Panc1 (cell line): ENCODE data around the gene PDZD2. TPM values are rescaled to one million over a fixed set of nuclear protein-coding genes. Genes with fewer than 3 reads are reported as not detected.

Source experiments
- ATAC-seq: fragments of 200-7000 bp; cut with Tn5 transposase; 2 replicates; pipeline ENCODE4 v1.9.1; 2020; ENCODE audit warnings: mild to moderate bottlenecking, moderate library complexity
- BruUV-seq: library from RNA; stranded (reverse); fragments of 400-500 nt; replicated peaks from 2 replicates; lab custom pipeline; 2021; lab: Mats Ljungman, UMichigan
- CTCF ChIA-PET: fragments of 300-600 bp; sonication (Branson Sonifier 250); formaldehyde crosslinking; loops from one replicate; lab custom pipeline; 2022; ENCODE audit warnings: antibody characterized with exemption; lab: Charles Lee
- POLR2A ChIA-PET: fragments of 300-600 bp; sonication (Branson Sonifier 250); formaldehyde crosslinking; loops from one replicate; lab custom pipeline; 2022; ENCODE audit warnings: antibody characterized with exemption; lab: Charles Lee
- DNase-seq: peaks from one replicate; pipeline ENCODE4 v3.0.0-alpha.2; 2010; ENCODE audit warnings: low read depth, low spot score
- H3K27ac ChIP-seq: 2 replicates; pipeline ENCODE4 v1.5.1; 2011; ENCODE audit warnings: mild to moderate bottlenecking, low read length, inconsistent platforms
- H3K27me3 ChIP-seq: fragments of 200-500 bp; sonication (Bioruptor generic); 2 replicates; pipeline ENCODE4 v1.6.0; 2014; ENCODE audit warnings: low read length, inconsistent platforms; ENCODE audit not compliant: control insufficient read depth, insufficient read depth
- H3K36me3 ChIP-seq: fragments of 200-500 bp; sonication (Bioruptor generic); 2 replicates; pipeline ENCODE4 v1.5.1; 2014; ENCODE audit warnings: inconsistent platforms, mild to moderate bottlenecking, low read length, moderate library complexity; ENCODE audit not compliant: control insufficient read depth, insufficient read depth
- H3K4me1 ChIP-seq: 2 replicates; pipeline ENCODE4 v1.5.1; 2011; ENCODE audit warnings: inconsistent platforms, mild to moderate bottlenecking, low read length, moderate library complexity; ENCODE audit not compliant: control insufficient read depth, insufficient read depth
- H3K4me3 ChIP-seq, 2 experiments: 2 replicates each; pipeline ENCODE4 v1.5.1; 2011 to 2012; ENCODE audit warnings: low read depth in 2 of 2, low read length in 2 of 2, mild to moderate bottlenecking in 2 of 2, inconsistent platforms in 1 of 2, moderate library complexity in 1 of 2
- H3K9me3 ChIP-seq: fragments of 200-500 bp; sonication (Bioruptor generic); 2 replicates; pipeline ENCODE4 v1.5.1; 2014; ENCODE audit warnings: low read depth, mild to moderate bottlenecking, inconsistent platforms, low read length, moderate library complexity; ENCODE audit not compliant: control insufficient read depth, insufficient read depth
- POLR2AphosphoS5 ChIP-seq: IDR thresholded peaks from 2 replicates; pipeline ENCODE4 v1.6.1; 2012; ENCODE audit warnings: mild to moderate bottlenecking, low read depth, low read length, moderate library complexity
- SIN3A ChIP-seq: IDR thresholded peaks from 2 replicates; pipeline ENCODE4 v1.6.1; 2012; ENCODE audit warnings: low read depth, mild to moderate bottlenecking, low read length, moderate library complexity, borderline replicate concordance; ENCODE audit not compliant: insufficient read depth
- TCF7L2 ChIP-seq: IDR thresholded peaks from 2 replicates; pipeline ENCODE4 v1.6.1; 2011; ENCODE audit warnings: mild to moderate bottlenecking, low read depth, low read length, inconsistent platforms
- in situ Hi-C: cut with HindIII; loops from 2 replicates; pipeline ENCODE4 v1.10.0; 2016; ENCODE audit warnings: low sequenced_read_pairs, low pct_unique_long_range_greater_than_20kb
- intact Hi-C: fragments of 100-400 bp; cut with micrococcal nuclease; formaldehyde crosslinking; loops from one replicate; pipeline ENCODE4 v1.10.0; 2022; ENCODE audit not compliant: unreplicated experiment
- total RNA-seq: library from RNA; stranded (reverse); gene quantifications from one replicate; pipeline ENCODE4 v1.2.1, GENCODE V29; 2021; ENCODE audit not compliant: unreplicated experiment
- TF ChIP-seq, protein P1 (sequence below), 2 experiments: IDR thresholded peaks; 2 replicates each; pipeline ENCODE4 v1.6.1; 2011 to 2012; ENCODE audit warnings: low read depth in 2 of 2, control low read depth in 1 of 2, low read length in 1 of 2, mild to moderate bottlenecking in 1 of 2, moderate library complexity in 1 of 2; ENCODE audit not compliant: insufficient read depth in 1 of 2
- TF ChIP-seq, protein P2 (sequence below): fragments of 450-650 bp; IDR thresholded peaks from 2 replicates; pipeline ENCODE4 v1.5.1; 2017; ENCODE audit warnings: mild to moderate bottlenecking

Gene PDZD2
- total RNA-seq, 1 experiment from 2014 or later: 0.10 TPM

DNA sequence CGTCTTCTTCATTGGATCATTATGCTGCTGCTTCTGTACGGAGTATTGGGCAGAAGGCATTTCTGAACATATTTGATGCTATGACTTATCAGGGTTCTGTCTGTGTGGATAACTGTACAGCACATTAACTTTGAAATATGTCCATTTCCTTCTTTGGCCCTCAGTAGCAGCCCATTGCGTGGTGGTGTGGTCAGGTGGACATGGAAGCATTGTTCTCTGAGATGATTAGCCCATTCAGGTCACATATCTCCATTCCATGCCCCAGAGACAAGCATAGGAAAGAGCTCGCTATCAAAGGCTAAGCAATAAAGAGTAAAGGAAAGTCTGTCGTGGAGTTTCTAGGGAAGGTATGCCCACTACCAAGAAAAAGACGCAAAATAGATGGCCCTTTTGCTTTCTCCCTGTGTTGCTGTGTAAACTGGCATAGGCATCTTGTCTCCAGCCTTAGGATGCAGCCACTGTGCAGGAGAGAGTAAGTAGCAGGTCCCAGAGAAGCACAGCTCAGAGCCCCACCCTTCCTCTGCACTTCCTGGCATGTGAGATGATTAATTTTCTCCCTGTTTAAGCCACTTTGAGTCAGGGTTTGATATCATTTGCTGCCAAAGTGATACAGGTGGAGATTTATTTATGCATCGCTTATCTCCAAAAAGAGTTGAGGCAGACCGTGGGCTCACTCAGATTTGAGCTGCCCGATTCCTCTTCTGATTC, 221.9 kb downstream of the PDZD2 start:
- no peak for TF ChIP-seq SIN3A
- no peak for TF ChIP-seq POLR2AphosphoS5
- Histone ChIP-seq H3K9me3 (peaks cover 3% of the 10 kb centered on the region; the same call in 1 of the 2 replicates), H3K27ac (no peak overlapping the region), H3K36me3 (no peaks in the 10 kb centered on the region), H3K4me1 (no peaks in the 10 kb centered on the region), H3K4me3 (no peak overlapping the region), H3K27me3 (peaks cover 2% of the 10 kb centered on the region; the same call in 1 of the 2 replicates)
- no peak for ATAC-seq
- no peak for DNase-seq
- CTCF ChIA-PET: no interaction called here
- intact Hi-C loops (no loop called here), in situ Hi-C loops (no loop called here)
- POLR2A ChIA-PET: no interaction called here
- BruUV-seq: no TSS peak

DNA sequence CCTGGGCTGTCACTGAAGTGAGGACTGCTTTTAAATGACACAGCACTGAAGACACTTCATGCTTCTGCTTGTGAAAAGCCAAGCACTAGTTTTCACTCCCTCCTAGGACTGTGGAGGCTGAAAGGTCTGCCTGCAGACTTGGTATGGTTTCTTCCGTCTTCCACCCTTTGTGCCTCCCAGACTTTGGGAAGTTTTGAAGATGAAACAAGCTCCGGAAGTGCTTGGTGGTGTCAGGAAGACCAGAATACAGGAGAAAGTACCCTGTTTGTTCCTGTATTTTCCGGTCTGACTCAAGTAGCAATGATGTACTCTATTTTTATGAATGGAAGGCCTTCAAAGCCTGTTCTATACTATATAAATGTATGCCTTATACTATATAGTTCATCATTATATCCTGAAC, 222.7 kb downstream of the PDZD2 start:
- Histone ChIP-seq H3K4me3 (no peak overlapping the region), H3K27me3 (no peaks in the 10 kb centered on the region), H3K27ac (no peak overlapping the region), H3K9me3 (peaks cover 3% of the 10 kb centered on the region; the same call in 1 of the 2 replicates), H3K4me1 (no peaks in the 10 kb centered on the region), H3K36me3 (no peaks in the 10 kb centered on the region)
- no peak for ATAC-seq
- DNase-seq: no peak
- in situ Hi-C loops (no loop called here), intact Hi-C loops (no loop called here)
- ChIA-PET POLR2A (no interaction called here), CTCF (no interaction called here)
- TF ChIP-seq SIN3A (no peak), POLR2AphosphoS5 (no peak), TCF7L2 (no peak)
- TF ChIP-seq, protein P1, sequence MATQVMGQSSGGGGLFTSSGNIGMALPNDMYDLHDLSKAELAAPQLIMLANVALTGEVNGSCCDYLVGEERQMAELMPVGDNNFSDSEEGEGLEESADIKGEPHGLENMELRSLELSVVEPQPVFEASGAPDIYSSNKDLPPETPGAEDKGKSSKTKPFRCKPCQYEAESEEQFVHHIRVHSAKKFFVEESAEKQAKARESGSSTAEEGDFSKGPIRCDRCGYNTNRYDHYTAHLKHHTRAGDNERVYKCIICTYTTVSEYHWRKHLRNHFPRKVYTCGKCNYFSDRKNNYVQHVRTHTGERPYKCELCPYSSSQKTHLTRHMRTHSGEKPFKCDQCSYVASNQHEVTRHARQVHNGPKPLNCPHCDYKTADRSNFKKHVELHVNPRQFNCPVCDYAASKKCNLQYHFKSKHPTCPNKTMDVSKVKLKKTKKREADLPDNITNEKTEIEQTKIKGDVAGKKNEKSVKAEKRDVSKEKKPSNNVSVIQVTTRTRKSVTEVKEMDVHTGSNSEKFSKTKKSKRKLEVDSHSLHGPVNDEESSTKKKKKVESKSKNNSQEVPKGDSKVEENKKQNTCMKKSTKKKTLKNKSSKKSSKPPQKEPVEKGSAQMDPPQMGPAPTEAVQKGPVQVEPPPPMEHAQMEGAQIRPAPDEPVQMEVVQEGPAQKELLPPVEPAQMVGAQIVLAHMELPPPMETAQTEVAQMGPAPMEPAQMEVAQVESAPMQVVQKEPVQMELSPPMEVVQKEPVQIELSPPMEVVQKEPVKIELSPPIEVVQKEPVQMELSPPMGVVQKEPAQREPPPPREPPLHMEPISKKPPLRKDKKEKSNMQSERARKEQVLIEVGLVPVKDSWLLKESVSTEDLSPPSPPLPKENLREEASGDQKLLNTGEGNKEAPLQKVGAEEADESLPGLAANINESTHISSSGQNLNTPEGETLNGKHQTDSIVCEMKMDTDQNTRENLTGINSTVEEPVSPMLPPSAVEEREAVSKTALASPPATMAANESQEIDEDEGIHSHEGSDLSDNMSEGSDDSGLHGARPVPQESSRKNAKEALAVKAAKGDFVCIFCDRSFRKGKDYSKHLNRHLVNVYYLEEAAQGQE (IDR thresholded peaks at IDR 0.05; ENCODE audit: insufficient read depth in 1 of 2, low read depth in 2 of 2, low read length in 1 of 2): no peak
- TF ChIP-seq, protein P2, sequence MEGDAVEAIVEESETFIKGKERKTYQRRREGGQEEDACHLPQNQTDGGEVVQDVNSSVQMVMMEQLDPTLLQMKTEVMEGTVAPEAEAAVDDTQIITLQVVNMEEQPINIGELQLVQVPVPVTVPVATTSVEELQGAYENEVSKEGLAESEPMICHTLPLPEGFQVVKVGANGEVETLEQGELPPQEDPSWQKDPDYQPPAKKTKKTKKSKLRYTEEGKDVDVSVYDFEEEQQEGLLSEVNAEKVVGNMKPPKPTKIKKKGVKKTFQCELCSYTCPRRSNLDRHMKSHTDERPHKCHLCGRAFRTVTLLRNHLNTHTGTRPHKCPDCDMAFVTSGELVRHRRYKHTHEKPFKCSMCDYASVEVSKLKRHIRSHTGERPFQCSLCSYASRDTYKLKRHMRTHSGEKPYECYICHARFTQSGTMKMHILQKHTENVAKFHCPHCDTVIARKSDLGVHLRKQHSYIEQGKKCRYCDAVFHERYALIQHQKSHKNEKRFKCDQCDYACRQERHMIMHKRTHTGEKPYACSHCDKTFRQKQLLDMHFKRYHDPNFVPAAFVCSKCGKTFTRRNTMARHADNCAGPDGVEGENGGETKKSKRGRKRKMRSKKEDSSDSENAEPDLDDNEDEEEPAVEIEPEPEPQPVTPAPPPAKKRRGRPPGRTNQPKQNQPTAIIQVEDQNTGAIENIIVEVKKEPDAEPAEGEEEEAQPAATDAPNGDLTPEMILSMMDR: no peak
- BruUV-seq: no TSS peak

DNA sequence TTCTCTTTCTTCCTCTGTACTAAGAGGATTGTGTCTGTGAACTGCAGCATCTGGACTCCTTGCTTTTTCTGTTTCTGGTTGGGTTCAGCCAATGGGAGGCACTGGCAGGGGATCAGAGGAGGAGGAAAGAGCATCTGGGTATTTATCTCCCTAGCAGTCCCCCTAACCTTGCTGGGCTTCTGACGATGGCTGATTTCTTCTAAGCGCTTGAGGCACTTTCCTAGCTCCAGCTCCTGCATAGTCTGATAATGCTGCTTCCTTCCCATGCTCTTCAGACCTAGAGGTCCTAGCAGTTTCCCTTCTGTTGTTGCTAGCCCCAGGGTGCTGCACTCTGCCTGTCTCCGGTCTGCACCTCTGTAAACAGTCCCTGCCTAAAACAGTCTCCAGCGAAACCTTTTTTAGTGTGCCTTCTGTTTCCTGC, 225.1 kb downstream of the PDZD2 start:
- Histone ChIP-seq H3K4me1 (no peaks in the 10 kb centered on the region), H3K27me3 (peaks cover 6% of the 10 kb centered on the region), H3K9me3 (peaks cover 2% of the 10 kb centered on the region; the same call in 1 of the 2 replicates), H3K4me3 (no peak overlapping the region), H3K27ac (no peak overlapping the region), H3K36me3 (no peaks in the 10 kb centered on the region)
- TF ChIP-seq SIN3A (no peak), POLR2AphosphoS5 (no peak), TCF7L2 (no peak)
- TF ChIP-seq, protein P1 (IDR thresholded peaks at IDR 0.05; ENCODE audit: insufficient read depth in 1 of 2, low read depth in 2 of 2, low read length in 1 of 2): no peak
- TF ChIP-seq, protein P2: no peak
- CTCF ChIA-PET: interaction anchor here (0.6 kb wide), 1 partner anchor 221 kb away, joined by 7 read pairs; no protein-coding TSS in a partner anchor
- BruUV-seq: no TSS peak
- DNase-seq: no peak
- in situ Hi-C loops (no loop called here), intact Hi-C loops (no loop called here)
- POLR2A ChIA-PET: no interaction called here
- ATAC-seq: no peak
